Neural progenitor cell (in vitro differentiated cells): ENCODE measurements around the gene PSMD8. TPM values are rescaled to one million over a fixed set of nuclear protein-coding genes. Genes with fewer than 3 reads are reported as not detected.
"Not testable (repeated sequence)": the region's sequence is repeated elsewhere in the genome, so short reads cannot be mapped to it uniquely, and the experiment has no call there.

Experiments
- DNase-seq: peaks from one replicate; pipeline ENCODE4 v3.0.0-alpha.2; 2016; ENCODE audit warnings: low spot score
- H2AFZ ChIP-seq: fragments of 200-600 bp; sonication (generic); replicated peaks from 2 replicates; pipeline ENCODE4 v1.6.1; 2016; ENCODE audit warnings: antibody characterized with exemption
- H3F3A ChIP-seq: fragments of 200-600 bp; sonication (generic); 2 replicates; pipeline ENCODE4 v1.6.1; 2016; ENCODE audit warnings: antibody characterized with exemption, low read depth
- H3K27ac ChIP-seq: fragments of 200-600 bp; sonication (generic); 2 replicates; pipeline ENCODE4 v1.5.1; 2016; ENCODE audit warnings: mild to moderate bottlenecking
- H3K27me3 ChIP-seq: fragments of 200-600 bp; sonication (generic); 2 replicates; pipeline ENCODE4 v1.6.1; 2016; ENCODE audit warnings: mild to moderate bottlenecking, moderate library complexity
- H3K36me3 ChIP-seq: fragments of 200-600 bp; sonication (generic); 2 replicates; pipeline ENCODE4 v1.5.1; 2016
- H3K4me1 ChIP-seq: fragments of 200-600 bp; sonication (generic); 2 replicates; pipeline ENCODE4 v1.6.1; 2016; ENCODE audit warnings: mixed run types
- H3K4me2 ChIP-seq: fragments of 200-600 bp; sonication (generic); 2 replicates; pipeline ENCODE4 v1.6.1; 2016
- H3K4me3 ChIP-seq: fragments of 200-600 bp; sonication (generic); 2 replicates; pipeline ENCODE4 v1.5.1; 2016
- H3K79me2 ChIP-seq: fragments of 200-600 bp; sonication (generic); 2 replicates; pipeline ENCODE4 v1.6.1; 2016; ENCODE audit warnings: low read depth
- H3K9ac ChIP-seq: fragments of 200-600 bp; sonication (generic); 2 replicates; pipeline ENCODE4 v1.6.1; 2016
- H3K9me3 ChIP-seq: fragments of 200-600 bp; sonication (generic); 2 replicates; pipeline ENCODE4 v1.5.1; 2016; ENCODE audit warnings: low read depth
- H4K20me1 ChIP-seq: fragments of 200-600 bp; sonication (generic); 2 replicates; pipeline ENCODE4 v1.6.1; 2016; ENCODE audit warnings: low read depth
- H3K27ac Mint-ChIP-seq: 3 replicates; pipeline ENCODE4 v1.8.0; 2021; ENCODE audit warnings: mixed read lengths
- H3K27me3 Mint-ChIP-seq: 2 replicates; pipeline ENCODE4 v1.8.0; 2022; ENCODE audit warnings: low read depth, mild to moderate bottlenecking, inconsistent platforms, moderate library complexity, mixed read lengths; ENCODE audit not compliant: insufficient read depth
- H3K36me3 Mint-ChIP-seq: 3 replicates; pipeline ENCODE4 v1.8.0; 2021; ENCODE audit warnings: mixed read lengths
- H3K4me1 Mint-ChIP-seq: 3 replicates; pipeline ENCODE4 v1.8.0; 2021; ENCODE audit warnings: mixed read lengths
- H3K4me3 Mint-ChIP-seq: 3 replicates; pipeline ENCODE4 v1.8.0; 2021; ENCODE audit warnings: mild to moderate bottlenecking, moderate library complexity, mixed read lengths
- H3K9me3 Mint-ChIP-seq: 3 replicates; pipeline ENCODE4 v1.8.0; 2020; ENCODE audit warnings: mixed read lengths
- EZH2 ChIP-seq: fragments of 200-600 bp; sonication (generic); IDR thresholded peaks from 2 replicates; pipeline ENCODE4 v1.6.1; 2017; ENCODE audit warnings: antibody characterized with exemption, mild to moderate bottlenecking, moderate library complexity
- EZH2phosphoT487 ChIP-seq: fragments of 200-600 bp; sonication (generic); IDR thresholded peaks from 2 replicates; pipeline ENCODE4 v1.6.1; 2017; ENCODE audit warnings: antibody characterized with exemption
- total RNA-seq: library from RNA; depleted of rRNA; stranded (reverse); fragments of >200 nt; gene quantifications from 2 replicates; pipeline ENCODE4 v1.2.3, GENCODE V29; 2015; ENCODE audit warnings: low replicate concordance
- TF ChIP-seq, protein P1 (sequence below): fragments of 200-600 bp; sonication (generic); IDR thresholded peaks from 2 replicates; pipeline ENCODE4 v1.5.1; 2017; ENCODE audit warnings: antibody characterized with exemption, mild to moderate bottlenecking

Gene PSMD8
- total RNA-seq, 1 donor from 2014 or later = 119 TPM

DNA sequence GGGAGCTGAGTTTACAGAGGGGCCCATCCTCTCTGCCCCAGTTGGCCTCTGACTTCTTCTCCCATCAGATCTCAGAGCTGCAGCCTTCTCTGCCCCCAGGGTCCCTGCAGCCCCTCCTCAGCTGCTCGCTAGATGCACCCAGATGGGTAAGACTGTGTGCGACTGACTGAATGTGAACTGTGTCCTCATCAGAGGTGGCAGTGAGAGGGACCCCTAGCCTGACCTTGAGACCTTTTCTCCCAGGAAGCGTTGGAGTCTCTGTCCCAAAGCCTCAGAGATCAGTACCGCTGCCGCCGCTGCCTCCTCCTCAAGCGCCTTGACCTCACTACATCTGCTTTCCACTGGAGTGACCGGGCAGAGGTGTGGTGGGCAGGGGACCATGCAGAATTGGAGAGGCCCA lies 30.9 kb downstream of the PSMD8 start:
- H3K9me3 Mint-ChIP-seq = no peaks in the 10 kb centered on the region
- DNase-seq = no peak
- no peaks in the 10 kb centered on the region for H3K79me2 ChIP-seq
- peaks cover 10% of the 10 kb centered on the region for H3F3A ChIP-seq
- H3K9ac ChIP-seq = no peak overlapping the region
- H3K36me3 Mint-ChIP-seq = peaks cover 3% of the 10 kb centered on the region
- H3K4me1 Mint-ChIP-seq = peaks cover 3% of the 10 kb centered on the region
- no peaks in the 10 kb centered on the region for H3K4me1 ChIP-seq
- no peak overlapping the region for H3K27ac Mint-ChIP-seq
- H3K36me3 ChIP-seq = no peaks in the 10 kb centered on the region
- H4K20me1 ChIP-seq = no peaks in the 10 kb centered on the region
- no peak overlapping the region for H3K4me2 ChIP-seq
- no peak overlapping the region for H3K27ac ChIP-seq
- peak overlapping the region; percentile 67 for H3K4me3 Mint-ChIP-seq
- no peak overlapping the region for H3K4me3 ChIP-seq
- peaks cover 26% of the 10 kb centered on the region for H3K27me3 ChIP-seq
- H2AFZ ChIP-seq = no peak overlapping the region
- TF ChIP-seq EZH2phosphoT487 = no peak
- no peak for TF ChIP-seq EZH2
- TF ChIP-seq, protein P1, sequence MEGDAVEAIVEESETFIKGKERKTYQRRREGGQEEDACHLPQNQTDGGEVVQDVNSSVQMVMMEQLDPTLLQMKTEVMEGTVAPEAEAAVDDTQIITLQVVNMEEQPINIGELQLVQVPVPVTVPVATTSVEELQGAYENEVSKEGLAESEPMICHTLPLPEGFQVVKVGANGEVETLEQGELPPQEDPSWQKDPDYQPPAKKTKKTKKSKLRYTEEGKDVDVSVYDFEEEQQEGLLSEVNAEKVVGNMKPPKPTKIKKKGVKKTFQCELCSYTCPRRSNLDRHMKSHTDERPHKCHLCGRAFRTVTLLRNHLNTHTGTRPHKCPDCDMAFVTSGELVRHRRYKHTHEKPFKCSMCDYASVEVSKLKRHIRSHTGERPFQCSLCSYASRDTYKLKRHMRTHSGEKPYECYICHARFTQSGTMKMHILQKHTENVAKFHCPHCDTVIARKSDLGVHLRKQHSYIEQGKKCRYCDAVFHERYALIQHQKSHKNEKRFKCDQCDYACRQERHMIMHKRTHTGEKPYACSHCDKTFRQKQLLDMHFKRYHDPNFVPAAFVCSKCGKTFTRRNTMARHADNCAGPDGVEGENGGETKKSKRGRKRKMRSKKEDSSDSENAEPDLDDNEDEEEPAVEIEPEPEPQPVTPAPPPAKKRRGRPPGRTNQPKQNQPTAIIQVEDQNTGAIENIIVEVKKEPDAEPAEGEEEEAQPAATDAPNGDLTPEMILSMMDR = no peak
- no peaks in the 10 kb centered on the region for H3K9me3 ChIP-seq
- peaks cover 11% of the 10 kb centered on the region for H3K27me3 Mint-ChIP-seq

DNA sequence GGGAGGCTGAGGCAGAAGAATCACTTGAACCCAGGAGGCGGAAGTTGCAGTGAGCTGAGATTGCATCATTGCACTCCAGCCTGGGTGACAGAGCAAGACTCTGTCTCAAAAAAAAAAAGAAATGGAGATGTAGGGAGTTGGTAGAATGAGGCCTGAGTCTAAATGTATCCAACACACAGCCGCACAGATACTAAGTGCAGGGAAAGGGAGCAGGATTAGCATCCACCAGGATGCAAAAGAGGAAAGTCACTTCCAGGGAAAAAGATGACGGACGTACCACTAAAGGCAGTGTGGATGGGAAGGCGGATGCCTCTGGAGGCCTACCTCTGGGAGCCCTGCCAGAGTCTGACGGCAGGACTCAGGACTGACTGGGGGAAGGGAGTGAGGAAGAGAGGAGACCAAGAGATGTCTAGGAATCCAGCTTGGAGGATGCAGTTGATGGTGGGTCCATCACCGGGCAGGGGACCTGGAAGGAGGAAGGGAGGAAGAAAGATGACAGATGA lies 35.3 kb downstream of the PSMD8 start:
- H3K4me1 Mint-ChIP-seq = no peaks in the 10 kb centered on the region
- H2AFZ ChIP-seq = no peak overlapping the region
- no peak overlapping the region for H3K27ac Mint-ChIP-seq
- no peaks in the 10 kb centered on the region for H4K20me1 ChIP-seq
- H3K27me3 ChIP-seq = no peaks in the 10 kb centered on the region
- H3K79me2 ChIP-seq = no peaks in the 10 kb centered on the region
- H3K27ac ChIP-seq = no peak overlapping the region
- no peaks in the 10 kb centered on the region for H3K9me3 ChIP-seq
- no peak for DNase-seq
- no peaks in the 10 kb centered on the region for H3K4me1 ChIP-seq
- no peaks in the 10 kb centered on the region for H3F3A ChIP-seq
- no peak overlapping the region for H3K9ac ChIP-seq
- TF ChIP-seq EZH2phosphoT487 (no peak), EZH2 (no peak)
- TF ChIP-seq, protein P1 = no peak
- H3K36me3 Mint-ChIP-seq = peaks cover 3% of the 10 kb centered on the region
- H3K4me3 ChIP-seq = no peak overlapping the region
- no peak overlapping the region for H3K4me2 ChIP-seq
- no peaks in the 10 kb centered on the region for H3K9me3 Mint-ChIP-seq
- no peak overlapping the region for H3K4me3 Mint-ChIP-seq
- peaks cover 10% of the 10 kb centered on the region for H3K27me3 Mint-ChIP-seq
- H3K36me3 ChIP-seq = no peaks in the 10 kb centered on the region

DNA sequence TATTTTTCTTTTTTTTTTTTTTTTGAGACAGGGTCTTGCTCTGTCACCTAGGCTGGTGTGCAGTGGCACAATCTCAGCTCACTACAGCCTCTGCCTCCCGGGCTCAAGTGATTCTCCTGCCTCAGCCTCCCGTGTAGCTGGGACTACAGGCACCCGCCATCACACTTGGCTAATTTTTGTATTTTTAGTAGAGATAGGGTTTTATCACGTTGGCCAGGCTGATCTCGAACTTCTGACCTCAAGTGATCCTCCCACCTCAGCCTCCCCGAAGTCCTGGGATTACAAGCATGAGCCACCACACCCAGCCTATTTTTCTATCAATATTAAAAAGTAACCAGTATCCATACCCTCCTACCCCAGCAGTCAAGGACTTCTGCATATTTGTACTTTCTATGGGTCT lies 36.0 kb downstream of the PSMD8 start:
- H3K9me3 ChIP-seq, H3K27me3 ChIP-seq, H3K9ac ChIP-seq, H3K4me2 ChIP-seq, H3F3A ChIP-seq, H2AFZ ChIP-seq, DNase-seq, H3K27ac Mint-ChIP-seq, H3K4me1 ChIP-seq, H3K4me3 ChIP-seq, H3K36me3 ChIP-seq, H3K27ac ChIP-seq, H3K79me2 ChIP-seq, H3K36me3 Mint-ChIP-seq, H4K20me1 ChIP-seq, H3K4me1 Mint-ChIP-seq, H3K9me3 Mint-ChIP-seq, H3K4me3 Mint-ChIP-seq: not testable (repeated sequence)
- peaks cover 12% of the 10 kb centered on the region for H3K27me3 Mint-ChIP-seq

DNA sequence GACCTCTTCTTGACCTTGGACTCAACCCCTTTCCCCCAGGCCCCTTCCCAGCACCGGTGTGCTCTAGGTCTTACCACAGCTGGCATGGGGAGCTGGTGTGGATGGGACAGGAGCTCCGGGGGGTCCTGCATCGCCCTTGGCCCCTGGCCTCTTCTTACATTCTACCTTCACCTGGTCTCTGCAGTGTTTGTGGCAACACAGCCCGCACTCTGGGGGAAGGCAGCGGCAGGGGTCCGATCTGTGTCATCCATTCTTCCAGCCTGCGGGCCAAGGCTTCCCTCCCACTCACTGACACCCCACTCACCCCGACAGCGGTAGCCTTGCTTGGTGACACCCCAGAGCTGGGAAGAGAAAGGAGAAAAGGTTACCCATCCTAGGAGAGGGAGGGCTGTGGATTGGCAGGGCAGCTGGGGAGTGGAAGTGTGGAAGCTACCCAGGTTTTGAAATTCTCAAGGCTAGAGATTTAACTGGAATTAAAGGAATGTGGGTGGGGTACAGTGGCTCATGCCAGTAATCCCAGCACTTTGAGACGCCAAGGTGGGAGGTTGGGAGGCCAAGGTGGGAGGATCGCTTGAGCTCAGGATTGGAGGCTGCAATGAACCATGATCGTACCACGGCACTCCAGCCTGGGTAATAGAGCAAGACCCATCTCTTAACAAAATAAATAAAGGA lies 36.8 kb downstream of the PSMD8 start:
- Histone ChIP-seq H3F3A (no peaks in the 10 kb centered on the region), H3K27ac (no peak overlapping the region), H3K9me3 (no peaks in the 10 kb centered on the region), H3K27me3 (no peaks in the 10 kb centered on the region), H3K36me3 (no peaks in the 10 kb centered on the region), H3K4me2 (no peak overlapping the region), H2AFZ (no peak overlapping the region), H3K9ac (no peak overlapping the region), H3K4me3 (no peak overlapping the region), H4K20me1 (no peaks in the 10 kb centered on the region), H3K4me1 (no peaks in the 10 kb centered on the region), H3K79me2 (no peaks in the 10 kb centered on the region)
- peaks cover 3% of the 10 kb centered on the region for H3K36me3 Mint-ChIP-seq
- H3K9me3 Mint-ChIP-seq = no peaks in the 10 kb centered on the region
- TF ChIP-seq EZH2phosphoT487 = no peak
- TF ChIP-seq EZH2 = no peak
- TF ChIP-seq, protein P1 = no peak
- no peak overlapping the region for H3K4me3 Mint-ChIP-seq
- H3K4me1 Mint-ChIP-seq = no peaks in the 10 kb centered on the region
- H3K27ac Mint-ChIP-seq = no peak overlapping the region
- DNase-seq = no peak
- H3K27me3 Mint-ChIP-seq = peaks cover 12% of the 10 kb centered on the region

GRCh38 chr19:38411898-38412297 lies 37.5 kb downstream of the PSMD8 start:
- H3K9me3 Mint-ChIP-seq, H3F3A ChIP-seq, H4K20me1 ChIP-seq, H3K9me3 ChIP-seq, H3K4me1 Mint-ChIP-seq, H3K4me2 ChIP-seq, H3K4me3 Mint-ChIP-seq, H3K79me2 ChIP-seq, H3K9ac ChIP-seq, H2AFZ ChIP-seq, H3K4me1 ChIP-seq, H3K4me3 ChIP-seq, H3K36me3 ChIP-seq, H3K27ac ChIP-seq, DNase-seq, H3K27ac Mint-ChIP-seq, H3K27me3 ChIP-seq, H3K36me3 Mint-ChIP-seq: not testable (repeated sequence)
- H3K27me3 Mint-ChIP-seq = peaks cover 12% of the 10 kb centered on the region
